Gastroesophageal sphincter (tissue), 4 donors: ENCODE measurements around the gene MRPS14. TPM values are rescaled to one million over a fixed set of nuclear protein-coding genes. Genes with fewer than 3 reads are reported as not detected.

Source experiments
- ATAC-seq: fragments of 150-250 bp; one replicate; pipeline ENCODE4 v1.9.1; 2016; ENCODE audit warnings: mild to moderate bottlenecking, moderate library complexity
- H3K27ac ChIP-seq, 4 donors: fragments of 200-600 bp; sonication (generic) in 3 of 4; 1 replicate in 3 of 4; 2 replicates in 1 of 4; pipeline ENCODE4 v1.5.1; 2016 to 2019
- H3K27me3 ChIP-seq: fragments of 200-600 bp; sonication (generic); one replicate; pipeline ENCODE4 v1.5.1; 2019
- H3K36me3 ChIP-seq, 2 donors: fragments of 200-600 bp; sonication (generic); one replicate each; pipeline ENCODE4 v1.5.1; 2019; ENCODE audit warnings: control low read depth in 1 of 2
- H3K4me1 ChIP-seq, 3 donors: fragments of 200-600 bp; sonication (generic); 1 replicate in 2 of 3; 2 replicates in 1 of 3; pipeline ENCODE4 v1.5.1; 2016 to 2019; ENCODE audit warnings: control low read depth in 2 of 3
- H3K4me3 ChIP-seq, 2 donors: fragments of 200-600 bp; sonication (generic); one replicate each; pipeline ENCODE4 v1.5.1; 2019; ENCODE audit warnings: mild to moderate bottlenecking in 1 of 2, moderate library complexity in 1 of 2
- H3K9me3 ChIP-seq, 3 donors: fragments of 200-600 bp; sonication (generic); one replicate each; pipeline ENCODE4 v1.5.1; 2017 to 2019; ENCODE audit warnings: control low read depth in 2 of 3
- EP300 ChIP-seq: sonication (generic); formaldehyde crosslinking; IDR thresholded peaks from one replicate; pipeline ENCODE4 v1.6.1; 2017; ENCODE audit warnings: antibody characterized with exemption, mild to moderate bottlenecking
- POLR2A ChIP-seq, 2 donors: fragments of 450-650 bp; IDR thresholded peaks; one replicate each; pipeline ENCODE4 v1.6.1; 2017; ENCODE audit warnings: antibody characterized with exemption in 2 of 2, mild to moderate bottlenecking in 2 of 2, moderate library complexity in 1 of 2
- POLR2AphosphoS5 ChIP-seq: sonication (generic); formaldehyde crosslinking; IDR thresholded peaks from one replicate; pipeline ENCODE4 v1.6.1; 2017; ENCODE audit warnings: antibody characterized with exemption
- WGBS, 2 donors: methylation state at CpG; one replicate each; pipeline ENCODE4 v1.1.5; 2018; ENCODE audit warnings: low coverage in 1 of 2; 5-methylcytosine and 5-hydroxymethylcytosine counted together
- total RNA-seq, 4 donors: library from RNA; depleted of rRNA; stranded (reverse); fragments of >200 nt; gene quantifications; one replicate each; pipeline ENCODE4 v1.1.0, GENCODE V29; 2016
- TF ChIP-seq, protein P1 (sequence below), 4 experiments: fragments of 200-600 bp in 2 of 4; fragments of 450-650 bp in 2 of 4; sonication (generic) in 1 of 4; IDR thresholded peaks; one replicate each; pipeline ENCODE4 v1.5.1; 2017 to 2019; ENCODE audit warnings: antibody characterized with exemption in 4 of 4, mild to moderate bottlenecking in 2 of 4, moderate library complexity in 2 of 4

MRPS14 gene
- total RNA-seq, 4 donors from 2014 or later: 25.7 to 36.6 (median 28.2) TPM

DNA sequence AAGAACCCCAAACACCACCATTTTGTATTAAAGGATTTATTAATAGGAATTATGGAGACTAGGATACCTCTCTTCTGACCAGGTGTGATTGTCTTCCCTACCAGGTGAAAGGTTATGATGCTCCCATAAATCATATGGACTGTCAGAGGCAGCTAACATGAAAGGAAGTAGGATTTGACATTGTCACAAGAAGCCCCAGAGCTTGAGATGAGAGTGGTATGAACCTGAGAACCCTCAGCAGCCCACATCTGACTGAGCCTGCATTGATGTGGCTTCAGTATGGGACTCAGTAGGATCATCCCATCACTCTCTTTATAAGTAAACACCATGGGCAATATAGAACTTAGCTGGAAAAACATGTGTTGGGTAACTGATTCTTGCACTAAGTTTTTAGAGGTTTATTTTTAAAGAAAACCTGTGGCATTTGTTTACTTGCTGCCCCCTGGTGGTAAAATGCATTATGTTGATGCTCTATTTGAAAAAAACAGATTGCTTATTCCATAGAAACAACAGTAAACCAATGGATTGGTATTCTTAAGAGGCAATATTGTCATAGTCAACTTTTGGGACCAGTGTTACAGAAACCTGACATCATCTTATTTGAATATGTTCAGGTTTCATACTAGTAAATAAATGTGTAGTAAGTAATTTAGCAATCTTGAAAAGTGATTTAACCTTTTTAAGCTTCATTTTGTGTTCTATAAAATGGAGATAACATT is 40.1 kb downstream of the MRPS14 start:
- ATAC-seq: no peak
- no peak overlapping the region for H3K4me3 ChIP-seq
- no peak overlapping the region for H3K27ac ChIP-seq
- no peaks in the 10 kb centered on the region for H3K27me3 ChIP-seq
- no peaks in the 10 kb centered on the region for H3K9me3 ChIP-seq
- H3K36me3 ChIP-seq: peaks cover 0 to 41% of the 10 kb centered on the region in 2 donors
- no peaks in the 10 kb centered on the region for H3K4me1 ChIP-seq
- TF ChIP-seq POLR2A (IDR thresholded peaks at IDR 0.05) (no peak), EP300 (no peak), POLR2AphosphoS5 (no peak)
- TF ChIP-seq, protein P1, sequence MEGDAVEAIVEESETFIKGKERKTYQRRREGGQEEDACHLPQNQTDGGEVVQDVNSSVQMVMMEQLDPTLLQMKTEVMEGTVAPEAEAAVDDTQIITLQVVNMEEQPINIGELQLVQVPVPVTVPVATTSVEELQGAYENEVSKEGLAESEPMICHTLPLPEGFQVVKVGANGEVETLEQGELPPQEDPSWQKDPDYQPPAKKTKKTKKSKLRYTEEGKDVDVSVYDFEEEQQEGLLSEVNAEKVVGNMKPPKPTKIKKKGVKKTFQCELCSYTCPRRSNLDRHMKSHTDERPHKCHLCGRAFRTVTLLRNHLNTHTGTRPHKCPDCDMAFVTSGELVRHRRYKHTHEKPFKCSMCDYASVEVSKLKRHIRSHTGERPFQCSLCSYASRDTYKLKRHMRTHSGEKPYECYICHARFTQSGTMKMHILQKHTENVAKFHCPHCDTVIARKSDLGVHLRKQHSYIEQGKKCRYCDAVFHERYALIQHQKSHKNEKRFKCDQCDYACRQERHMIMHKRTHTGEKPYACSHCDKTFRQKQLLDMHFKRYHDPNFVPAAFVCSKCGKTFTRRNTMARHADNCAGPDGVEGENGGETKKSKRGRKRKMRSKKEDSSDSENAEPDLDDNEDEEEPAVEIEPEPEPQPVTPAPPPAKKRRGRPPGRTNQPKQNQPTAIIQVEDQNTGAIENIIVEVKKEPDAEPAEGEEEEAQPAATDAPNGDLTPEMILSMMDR (IDR thresholded peaks at IDR 0.05): peak; percentile 41 to 60 (median 52)

DNA sequence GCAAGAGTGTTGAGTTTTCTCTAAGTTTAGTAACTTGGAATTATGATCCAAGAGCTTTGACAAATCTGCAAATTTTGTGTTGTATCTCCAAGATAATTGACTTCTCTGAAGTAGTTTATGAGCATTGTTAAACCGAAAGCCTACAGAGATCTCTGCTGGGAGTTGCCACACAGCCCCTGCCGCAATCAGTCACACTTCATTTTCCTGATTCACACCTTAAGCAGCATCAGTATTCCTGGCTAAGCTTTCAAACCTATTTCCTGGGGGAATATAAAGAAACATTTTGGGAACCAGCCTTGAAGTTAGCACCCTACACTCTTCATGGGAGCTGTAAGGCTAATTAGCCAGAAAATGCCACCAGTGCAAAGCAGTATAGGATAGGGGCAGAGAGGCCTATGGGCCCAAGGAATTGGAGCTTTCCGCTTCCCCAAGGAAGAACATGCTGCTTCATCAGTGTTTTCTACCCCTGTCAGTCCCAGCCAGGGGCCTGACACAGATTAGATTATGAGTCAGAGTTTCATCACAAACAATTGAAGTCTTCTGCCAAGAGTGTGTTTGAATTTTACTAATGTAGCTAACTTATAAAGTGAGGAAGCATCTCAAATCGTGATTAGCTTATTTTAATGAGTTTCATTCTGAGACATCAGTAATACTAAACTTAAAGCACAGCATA is 46.7 kb downstream of the MRPS14 start:
- H3K4me1 ChIP-seq: peaks cover 0 to 17% (median 5%) of the 10 kb centered on the region in 3 donors
- H3K27ac ChIP-seq: peak overlapping the region in 2 of 4 donors; percentile 20 to 64
- TF ChIP-seq, protein P1 (IDR thresholded peaks at IDR 0.05): no peak
- TF ChIP-seq POLR2A (IDR thresholded peaks at IDR 0.05) (no peak), EP300 (no peak), POLR2AphosphoS5 (no peak)
- H3K9me3 ChIP-seq: no peaks in the 10 kb centered on the region
- no peaks in the 10 kb centered on the region for H3K27me3 ChIP-seq
- peaks cover 0 to 42% of the 10 kb centered on the region in 2 donors for H3K36me3 ChIP-seq
- H3K4me3 ChIP-seq: no peak overlapping the region
- peak; percentile 86 for ATAC-seq
- WGBS, 2 donors: 69 to 76% methylated on average over 4 of the region's 4 CpGs

DNA sequence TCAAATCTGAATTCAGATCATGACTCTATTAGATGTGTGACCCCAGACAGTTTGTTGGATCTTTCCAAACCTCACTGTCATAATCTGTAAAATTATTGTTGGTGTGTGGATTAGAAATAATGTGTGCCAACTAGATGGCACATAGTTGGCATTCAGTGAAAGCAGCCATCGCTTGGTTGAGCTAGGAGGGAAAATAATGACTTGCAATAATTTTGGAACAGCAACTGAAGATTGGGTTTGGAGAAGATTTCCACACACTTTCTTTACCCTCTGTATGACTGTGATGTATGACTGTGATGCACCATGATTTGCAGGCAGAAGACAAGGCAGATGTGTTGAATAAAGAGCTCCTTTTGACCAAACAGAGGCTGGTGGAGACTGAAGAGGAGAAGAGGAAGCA is 47.5 kb downstream of the MRPS14 start:
- no peaks in the 10 kb centered on the region for H3K9me3 ChIP-seq
- H3K4me1 ChIP-seq: peaks cover 0 to 17% (median 5%) of the 10 kb centered on the region in 3 donors
- no peak overlapping the region for H3K4me3 ChIP-seq
- H3K36me3 ChIP-seq: peaks cover 0 to 38% of the 10 kb centered on the region in 2 donors
- WGBS, 2 donors: 50 to 94% methylated on average over 1 of the region's 1 CpG
- no peaks in the 10 kb centered on the region for H3K27me3 ChIP-seq
- TF ChIP-seq, protein P1 (IDR thresholded peaks at IDR 0.05): no peak
- no peak for TF ChIP-seq EP300
- no peak for TF ChIP-seq POLR2A (IDR thresholded peaks at IDR 0.05)
- no peak for TF ChIP-seq POLR2AphosphoS5
- no peak for ATAC-seq
- H3K27ac ChIP-seq: peak overlapping the region in 1 of 4 donors; percentile 64

DNA sequence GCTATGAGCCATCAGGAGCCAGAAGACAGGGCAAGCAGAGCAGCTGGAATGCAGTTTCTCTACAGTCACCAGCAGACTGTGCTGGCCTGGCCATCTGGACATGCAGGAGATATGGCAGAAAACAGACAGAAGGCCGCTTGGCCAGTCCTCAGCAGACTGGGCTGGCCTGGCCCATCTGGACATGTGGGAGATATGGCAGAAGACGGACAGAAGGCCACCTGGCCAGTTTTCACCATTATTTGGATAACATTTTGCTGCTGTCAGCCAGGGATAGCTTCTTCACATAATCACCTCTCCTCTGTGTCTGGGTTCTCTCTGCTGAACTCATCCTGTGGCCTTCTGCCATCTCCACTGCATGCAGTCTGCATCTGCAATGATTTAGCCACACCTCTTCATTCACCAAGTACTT is 48.5 kb downstream of the MRPS14 start:
- Histone ChIP-seq H3K4me3 (no peak overlapping the region), H3K4me1 (peaks cover 0 to 17% (median 5%) of the 10 kb centered on the region in 3 donors), H3K27me3 (no peaks in the 10 kb centered on the region), H3K36me3 (peaks cover 0 to 34% of the 10 kb centered on the region in 2 donors), H3K27ac (peak overlapping the region in 1 of 4 donors; percentile 31), H3K9me3 (no peaks in the 10 kb centered on the region)
- TF ChIP-seq POLR2A (IDR thresholded peaks at IDR 0.05): no peak
- TF ChIP-seq POLR2AphosphoS5: no peak
- TF ChIP-seq EP300: no peak
- TF ChIP-seq, protein P1 (IDR thresholded peaks at IDR 0.05): no peak
- WGBS, 2 donors: 40 to 43% methylated on average over 1 to 2 of the region's 2 CpGs
- no peak for ATAC-seq

DNA sequence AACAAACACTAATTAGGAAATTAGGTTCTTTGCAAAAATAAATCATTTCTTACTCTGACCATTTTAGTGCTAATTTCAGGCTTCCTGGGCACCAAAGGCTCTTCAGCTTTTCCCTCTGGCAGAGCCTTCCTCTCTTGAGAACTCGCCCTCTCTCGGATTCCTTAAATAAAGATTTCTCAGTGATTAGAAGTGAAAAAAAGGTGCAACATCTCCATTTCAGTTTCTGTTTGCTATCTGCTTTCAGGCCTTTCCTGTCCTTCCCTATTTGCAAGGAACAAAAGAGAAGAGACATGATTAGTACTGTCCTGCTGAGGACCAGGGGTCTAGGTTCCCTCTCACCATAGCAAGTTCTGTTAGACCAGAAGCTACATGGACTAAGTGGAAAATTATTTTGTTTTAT is 51.3 kb downstream of the MRPS14 start:
- TF ChIP-seq EP300 (no peak), POLR2AphosphoS5 (no peak), POLR2A (IDR thresholded peaks at IDR 0.05) (no peak)
- TF ChIP-seq, protein P1 (IDR thresholded peaks at IDR 0.05): no peak
- no peak for ATAC-seq
- Histone ChIP-seq H3K36me3 (peaks cover 0 to 24% of the 10 kb centered on the region in 2 donors), H3K27ac (no peak overlapping the region), H3K4me1 (peaks cover 3 to 27% (median 5%) of the 10 kb centered on the region in 3 donors), H3K4me3 (no peak overlapping the region), H3K9me3 (no peaks in the 10 kb centered on the region), H3K27me3 (no peaks in the 10 kb centered on the region)
- 71 to 100% methylated on average over 2 of the region's 2 CpGs for WGBS, 2 donors
